ENCODE results near the gene GMDS. TPM values are rescaled to one million over a fixed set of nuclear protein-coding genes. Genes with fewer than 3 reads are reported as not detected.

The GMDS gene
- total and polyA plus RNA-seq, 2 donors (not counting 3 experiments of a cell fraction or from before 2014, with no cell fraction given) = 9.8 to 23.5 TPM

DNA sequence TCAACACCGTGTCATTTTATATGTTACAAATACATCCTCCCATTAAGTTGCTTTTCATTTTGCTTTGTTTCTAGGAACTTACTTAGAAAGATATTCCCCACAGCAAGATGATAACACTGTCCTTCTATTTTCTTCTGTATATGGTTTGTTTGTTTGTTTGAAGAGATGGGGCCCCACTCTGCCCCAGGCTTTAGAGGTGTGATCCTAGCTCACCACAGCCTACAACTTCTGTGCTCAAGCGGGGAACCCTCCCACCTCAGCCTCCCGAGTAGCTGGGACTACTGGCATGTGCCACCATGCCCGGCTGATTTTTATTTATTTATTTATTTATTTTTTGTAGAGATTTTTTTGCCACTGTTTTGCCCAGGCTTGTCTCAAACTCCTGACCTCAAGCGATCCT is 14.2 kb upstream of the GMDS start:
- H3K27ac ChIP-seq (ENCODE audit: insufficient read depth, low read depth, low read length) = no peak overlapping the region
- H3K4me3 ChIP-seq (replicated peaks in 1 of 3; ENCODE audit: insufficient read depth in 1 of 3, low read depth in 1 of 3, low read length in 3 of 3) = no peak overlapping the region
- intact Hi-C loops (cut with micrococcal nuclease) (no loop called here), dilution Hi-C loops (cut with MboI; ENCODE audit: extremely low pct_ligation_motif_present, low sequenced_read_pairs) (no loop called here)
- CTCF ChIA-PET = interaction anchor here (0.6 to 2.3 kb wide), 5 partner anchors 9 to 300 kb away, joined by 3 to 9 read pairs (median 3); no protein-coding TSS in a partner anchor
- H4K20me1 ChIP-seq (replicated peaks; ENCODE audit: control insufficient read depth, extremely low read depth, insufficient read depth, low read length) = no peaks in the 10 kb centered on the region
- FAIRE-seq (no peak), DNase-seq (ENCODE audit: low read depth, low spot score) (no peak)
- H3K9me1 ChIP-seq (replicated peaks; ENCODE audit: control insufficient read depth, extremely low read depth, insufficient read depth, low read length) = no peaks in the 10 kb centered on the region
- no peak overlapping the region for H3K4me2 ChIP-seq (ENCODE audit: insufficient read depth, low read length)
- peaks cover 0 to 2% of the 10 kb centered on the region in 2 experiments for H3K36me3 ChIP-seq (ENCODE audit: control insufficient read depth in 2 of 2, extremely low read depth in 1 of 2, insufficient read depth in 2 of 2, low read length in 2 of 2)
- no peak for TF ChIP-seq EZH2 (IDR thresholded peaks at IDR 0.05; ENCODE audit: borderline replicate concordance, low read depth, low read length, severe bottlenecking)
- no peak overlapping the region for H3K9ac ChIP-seq (replicated peaks; ENCODE audit: extremely low read depth, insufficient read depth, low read length)
- no peaks in the 10 kb centered on the region for H3K79me2 ChIP-seq (ENCODE audit: control insufficient read depth, insufficient read depth, low read length)
- H2AFZ ChIP-seq (ENCODE audit: low read depth, low read length) = no peak overlapping the region
- POLR2A ChIA-PET = no interaction called here
- H3K4me1 ChIP-seq (ENCODE audit: control insufficient read depth, extremely low read depth, insufficient read depth, low read length) = no peaks in the 10 kb centered on the region
- BruUV-seq (replicated peaks) = no TSS peak
- no peaks in the 10 kb centered on the region for H3K9me3 ChIP-seq (replicated peaks; ENCODE audit: control insufficient read depth, insufficient read depth, low read length)
- H3K27me3 ChIP-seq (ENCODE audit: control insufficient read depth in 2 of 2, insufficient read depth in 2 of 2, low read length in 2 of 2) = no peaks in the 10 kb centered on the region

GRCh38 chr6:2259002-2259494 is 13.6 kb upstream of the GMDS start:
- ChIA-PET CTCF (interaction anchor here (2.3 kb wide), 1 partner anchor 9 kb away, joined by 9 read pairs; no protein-coding TSS in a partner anchor), POLR2A (no interaction called here)
- Histone ChIP-seq H4K20me1 (replicated peaks; ENCODE audit: control insufficient read depth, extremely low read depth, insufficient read depth, low read length) (no peaks in the 10 kb centered on the region), H3K27ac (ENCODE audit: insufficient read depth, low read depth, low read length) (no peak overlapping the region), H3K9ac (replicated peaks; ENCODE audit: extremely low read depth, insufficient read depth, low read length) (no peak overlapping the region), H3K9me3 (replicated peaks; ENCODE audit: control insufficient read depth, insufficient read depth, low read length) (no peaks in the 10 kb centered on the region), H3K4me2 (ENCODE audit: insufficient read depth, low read length) (no peak overlapping the region), H3K9me1 (replicated peaks; ENCODE audit: control insufficient read depth, extremely low read depth, insufficient read depth, low read length) (no peaks in the 10 kb centered on the region), H3K36me3 (ENCODE audit: control insufficient read depth in 2 of 2, extremely low read depth in 1 of 2, insufficient read depth in 2 of 2, low read length in 2 of 2) (no peaks in the 10 kb centered on the region), H3K4me1 (ENCODE audit: control insufficient read depth, extremely low read depth, insufficient read depth, low read length) (no peaks in the 10 kb centered on the region), H3K4me3 (replicated peaks in 1 of 3; ENCODE audit: insufficient read depth in 1 of 3, low read depth in 1 of 3, low read length in 3 of 3) (no peak overlapping the region), H3K79me2 (ENCODE audit: control insufficient read depth, insufficient read depth, low read length) (no peaks in the 10 kb centered on the region), H2AFZ (ENCODE audit: low read depth, low read length) (no peak overlapping the region), H3K27me3 (ENCODE audit: control insufficient read depth in 2 of 2, insufficient read depth in 2 of 2, low read length in 2 of 2) (no peaks in the 10 kb centered on the region)
- intact Hi-C loops (cut with micrococcal nuclease) (no loop called here), dilution Hi-C loops (cut with MboI; ENCODE audit: extremely low pct_ligation_motif_present, low sequenced_read_pairs) (no loop called here)
- no TSS peak for BruUV-seq (replicated peaks)
- no peak for DNase-seq (ENCODE audit: low read depth, low spot score)
- FAIRE-seq = no peak
- TF ChIP-seq POLR2AphosphoS5 (IDR thresholded peaks at IDR 0.05; ENCODE audit: insufficient read depth, low read depth, low read length) (no peak), JUN (IDR thresholded peaks at IDR 0.05; ENCODE audit: borderline replicate concordance, insufficient read depth, insufficient read length, low read depth) (no peak), POLR2A (IDR thresholded peaks at IDR 0.05; ENCODE audit: low read depth, low read length) (no peak), GATA2 (IDR thresholded peaks at IDR 0.05; ENCODE audit: insufficient read depth, insufficient read length, low read depth, low read length) (no peak), EZH2 (IDR thresholded peaks at IDR 0.05; ENCODE audit: borderline replicate concordance, low read depth, low read length, severe bottlenecking) (no peak), FOS (IDR thresholded peaks at IDR 0.05; ENCODE audit: borderline replicate concordance, insufficient read depth, low read length) (no peak), MYC (IDR thresholded peaks at IDR 0.05; ENCODE audit: low read depth, low read length) (no peak)
- TF ChIP-seq, protein P1, sequence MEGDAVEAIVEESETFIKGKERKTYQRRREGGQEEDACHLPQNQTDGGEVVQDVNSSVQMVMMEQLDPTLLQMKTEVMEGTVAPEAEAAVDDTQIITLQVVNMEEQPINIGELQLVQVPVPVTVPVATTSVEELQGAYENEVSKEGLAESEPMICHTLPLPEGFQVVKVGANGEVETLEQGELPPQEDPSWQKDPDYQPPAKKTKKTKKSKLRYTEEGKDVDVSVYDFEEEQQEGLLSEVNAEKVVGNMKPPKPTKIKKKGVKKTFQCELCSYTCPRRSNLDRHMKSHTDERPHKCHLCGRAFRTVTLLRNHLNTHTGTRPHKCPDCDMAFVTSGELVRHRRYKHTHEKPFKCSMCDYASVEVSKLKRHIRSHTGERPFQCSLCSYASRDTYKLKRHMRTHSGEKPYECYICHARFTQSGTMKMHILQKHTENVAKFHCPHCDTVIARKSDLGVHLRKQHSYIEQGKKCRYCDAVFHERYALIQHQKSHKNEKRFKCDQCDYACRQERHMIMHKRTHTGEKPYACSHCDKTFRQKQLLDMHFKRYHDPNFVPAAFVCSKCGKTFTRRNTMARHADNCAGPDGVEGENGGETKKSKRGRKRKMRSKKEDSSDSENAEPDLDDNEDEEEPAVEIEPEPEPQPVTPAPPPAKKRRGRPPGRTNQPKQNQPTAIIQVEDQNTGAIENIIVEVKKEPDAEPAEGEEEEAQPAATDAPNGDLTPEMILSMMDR (IDR thresholded peaks at IDR 0.05; ENCODE audit: extremely low read depth in 1 of 2, insufficient read depth in 1 of 2, low read depth in 1 of 2, low read length in 2 of 2) = no peak
- TF ChIP-seq, protein P2, sequence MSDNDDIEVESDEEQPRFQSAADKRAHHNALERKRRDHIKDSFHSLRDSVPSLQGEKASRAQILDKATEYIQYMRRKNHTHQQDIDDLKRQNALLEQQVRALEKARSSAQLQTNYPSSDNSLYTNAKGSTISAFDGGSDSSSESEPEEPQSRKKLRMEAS (IDR thresholded peaks at IDR 0.05; ENCODE audit: insufficient read depth, insufficient read length) = no peak

Measured in endothelial cell of umbilical vein (primary cell).